ENCODE measurements around the gene SHROOM2. TPM values are rescaled to one million over a fixed set of nuclear protein-coding genes. Genes with fewer than 3 reads are reported as not detected.

Gene SHROOM2
- total RNA-seq, 1 donor: not detected

DNA sequence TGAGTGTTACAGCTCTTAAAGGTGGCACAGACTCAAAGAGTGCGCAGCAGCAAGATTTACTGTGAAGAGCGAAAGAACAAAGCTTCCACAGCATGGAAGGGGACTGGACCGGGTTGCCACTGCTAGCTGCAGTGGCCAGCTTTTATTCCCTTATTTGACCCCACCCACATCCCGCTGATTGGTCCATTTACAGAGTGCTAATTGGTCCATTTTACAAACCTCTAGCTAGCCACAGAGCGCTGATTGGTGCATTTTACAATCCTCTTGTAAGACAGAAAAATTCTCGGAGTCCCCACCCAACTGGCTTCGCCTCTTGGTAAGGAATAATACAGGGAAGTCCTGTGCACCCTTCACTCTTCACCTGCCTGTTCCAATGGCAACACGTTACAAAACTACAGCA lies 1.9 kb upstream of the SHROOM2 start:
- H3K4me3 ChIP-seq (ENCODE audit: low read depth, low read length): no peak overlapping the region
- TF ChIP-seq, protein P1, sequence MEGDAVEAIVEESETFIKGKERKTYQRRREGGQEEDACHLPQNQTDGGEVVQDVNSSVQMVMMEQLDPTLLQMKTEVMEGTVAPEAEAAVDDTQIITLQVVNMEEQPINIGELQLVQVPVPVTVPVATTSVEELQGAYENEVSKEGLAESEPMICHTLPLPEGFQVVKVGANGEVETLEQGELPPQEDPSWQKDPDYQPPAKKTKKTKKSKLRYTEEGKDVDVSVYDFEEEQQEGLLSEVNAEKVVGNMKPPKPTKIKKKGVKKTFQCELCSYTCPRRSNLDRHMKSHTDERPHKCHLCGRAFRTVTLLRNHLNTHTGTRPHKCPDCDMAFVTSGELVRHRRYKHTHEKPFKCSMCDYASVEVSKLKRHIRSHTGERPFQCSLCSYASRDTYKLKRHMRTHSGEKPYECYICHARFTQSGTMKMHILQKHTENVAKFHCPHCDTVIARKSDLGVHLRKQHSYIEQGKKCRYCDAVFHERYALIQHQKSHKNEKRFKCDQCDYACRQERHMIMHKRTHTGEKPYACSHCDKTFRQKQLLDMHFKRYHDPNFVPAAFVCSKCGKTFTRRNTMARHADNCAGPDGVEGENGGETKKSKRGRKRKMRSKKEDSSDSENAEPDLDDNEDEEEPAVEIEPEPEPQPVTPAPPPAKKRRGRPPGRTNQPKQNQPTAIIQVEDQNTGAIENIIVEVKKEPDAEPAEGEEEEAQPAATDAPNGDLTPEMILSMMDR (IDR thresholded peaks at IDR 0.05; ENCODE audit: insufficient read depth, low read length): no peak
- DNase-seq (ENCODE audit: low read depth): no peak

DNA sequence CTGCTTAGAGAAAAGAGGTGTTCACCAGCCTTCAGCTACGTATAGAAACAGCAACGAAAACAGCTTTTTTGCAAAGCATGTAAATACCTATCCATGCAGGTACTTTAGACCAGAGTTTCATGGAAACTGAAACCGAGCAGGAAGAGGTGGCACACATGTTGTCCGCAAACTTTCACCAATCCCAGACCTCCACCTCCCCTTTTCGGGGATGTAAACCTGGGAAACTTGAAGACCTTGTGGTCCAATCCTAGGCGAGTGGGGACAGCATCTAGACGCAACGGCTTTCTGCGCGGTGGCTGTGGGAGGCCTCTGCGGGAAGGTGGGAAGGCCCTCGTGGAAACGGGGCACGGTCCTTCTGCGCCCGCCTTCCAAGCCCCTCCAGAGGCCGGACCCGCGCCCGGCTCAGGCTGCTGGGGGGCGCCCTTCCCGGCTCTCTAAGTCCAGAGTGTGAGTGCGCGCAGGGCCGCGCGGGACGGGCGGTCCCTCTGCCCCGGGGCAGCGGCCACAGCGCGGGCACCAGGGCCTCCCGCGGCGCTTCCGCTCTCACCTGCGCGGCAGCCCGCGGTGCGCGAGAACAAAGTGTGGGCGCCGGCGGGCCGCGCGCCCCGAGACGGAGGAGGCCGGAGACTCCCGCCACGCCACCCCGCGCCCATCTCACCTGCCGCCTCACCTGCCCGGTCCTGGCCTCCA lies 830 bp upstream of the SHROOM2 start:
- TF ChIP-seq, protein P1 (IDR thresholded peaks at IDR 0.05; ENCODE audit: insufficient read depth, low read length): no peak
- no peak for DNase-seq (ENCODE audit: low read depth)
- no peak overlapping the region for H3K4me3 ChIP-seq (ENCODE audit: low read depth, low read length)

DNA sequence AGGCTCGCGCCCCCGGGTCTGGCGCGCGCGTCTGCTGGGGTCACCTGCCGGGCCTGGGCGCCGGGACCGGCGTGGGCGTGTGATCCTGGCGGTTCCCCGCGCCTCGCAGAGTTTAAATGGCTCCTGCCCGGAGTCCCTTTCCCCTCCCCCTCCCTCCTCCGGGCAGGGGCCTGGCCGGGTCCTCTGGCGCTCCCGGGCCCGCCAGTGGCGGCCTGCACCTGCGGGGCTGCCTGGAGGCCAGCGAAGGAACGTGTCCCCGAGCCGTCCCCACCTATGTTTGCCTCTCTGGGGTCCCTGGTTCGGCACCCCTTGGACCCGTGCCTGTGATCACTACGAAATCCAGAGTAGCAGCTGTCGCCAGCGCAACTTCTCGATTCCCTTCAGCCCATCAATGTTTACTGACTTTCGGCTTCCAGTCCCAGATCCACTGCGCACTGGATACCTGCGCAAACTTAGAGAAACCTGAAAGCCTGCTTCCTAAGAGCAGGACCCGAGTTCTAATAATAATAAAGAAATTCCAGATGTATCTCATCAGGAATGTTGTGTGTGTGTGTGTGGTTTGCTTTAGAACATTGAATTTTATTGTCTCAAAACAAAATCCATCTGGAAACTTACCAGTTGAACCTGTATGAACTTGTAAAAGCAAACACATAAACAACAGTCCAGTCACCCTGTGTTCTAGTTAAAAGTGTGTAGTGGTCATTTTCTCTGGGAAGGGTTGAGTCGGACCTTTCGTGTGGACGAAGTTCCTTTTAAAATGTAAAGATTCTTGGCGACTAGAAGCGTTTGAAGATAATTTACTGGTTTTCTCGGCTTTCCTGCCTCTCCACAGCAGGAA lies 788 bp downstream of the SHROOM2 start:
- TF ChIP-seq, protein P1 (IDR thresholded peaks at IDR 0.05; ENCODE audit: insufficient read depth, low read length): no peak
- DNase-seq (ENCODE audit: low read depth): no peak
- H3K4me3 ChIP-seq (ENCODE audit: low read depth, low read length): no peak overlapping the region

DNA sequence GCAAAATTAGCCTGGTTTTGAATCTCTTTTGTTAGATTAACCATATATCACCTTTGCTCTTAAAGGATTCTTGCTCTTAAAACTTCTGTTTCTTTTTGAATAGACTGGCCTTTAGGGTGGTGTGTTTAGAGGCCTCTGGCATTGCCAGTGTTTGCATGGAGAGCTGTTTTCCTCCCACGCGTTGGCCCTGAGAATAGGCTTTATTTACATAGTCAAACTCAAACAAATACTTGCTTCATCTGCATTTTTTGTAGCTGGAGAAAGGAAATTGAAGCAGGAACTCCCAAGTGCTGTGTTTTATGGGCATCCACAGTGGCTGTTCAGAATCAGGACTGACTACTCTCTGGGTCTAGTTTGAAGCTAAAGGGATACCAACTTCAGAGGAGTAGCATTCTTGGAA lies 2.7 kb downstream of the SHROOM2 start:
- TF ChIP-seq, protein P1 (IDR thresholded peaks at IDR 0.05; ENCODE audit: insufficient read depth, low read length): no peak
- no peak for DNase-seq (ENCODE audit: low read depth)

DNA sequence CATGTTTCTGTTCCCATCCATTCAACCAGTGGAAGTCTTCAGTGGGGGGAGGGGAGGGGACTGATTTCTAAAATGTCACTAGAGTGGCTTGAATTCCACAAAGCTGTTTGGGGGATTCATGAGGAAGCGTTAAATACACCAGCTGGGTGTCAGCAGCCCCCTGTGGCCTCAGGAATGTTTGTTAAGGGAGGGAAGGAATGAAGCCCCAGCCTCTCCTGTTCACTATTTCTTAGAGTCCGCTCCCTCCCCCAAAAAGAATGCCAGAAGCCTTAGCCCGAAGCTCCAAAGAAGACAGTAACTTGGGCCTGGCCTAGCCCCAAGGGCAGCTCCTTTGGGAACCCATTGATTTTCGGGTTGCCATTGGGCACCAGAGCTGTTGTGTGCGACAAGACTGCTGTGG lies 3.3 kb downstream of the SHROOM2 start:
- TF ChIP-seq, protein P1 (IDR thresholded peaks at IDR 0.05; ENCODE audit: insufficient read depth, low read length): no peak
- H3K4me3 ChIP-seq (ENCODE audit: low read depth, low read length): no peak overlapping the region
- DNase-seq (ENCODE audit: low read depth): no peak

More for the DNA sequence above, 2.7 kb downstream of the SHROOM2 start:
- no peak overlapping the region for H3K4me3 ChIP-seq (ENCODE audit: low read depth, low read length)

DNA sequence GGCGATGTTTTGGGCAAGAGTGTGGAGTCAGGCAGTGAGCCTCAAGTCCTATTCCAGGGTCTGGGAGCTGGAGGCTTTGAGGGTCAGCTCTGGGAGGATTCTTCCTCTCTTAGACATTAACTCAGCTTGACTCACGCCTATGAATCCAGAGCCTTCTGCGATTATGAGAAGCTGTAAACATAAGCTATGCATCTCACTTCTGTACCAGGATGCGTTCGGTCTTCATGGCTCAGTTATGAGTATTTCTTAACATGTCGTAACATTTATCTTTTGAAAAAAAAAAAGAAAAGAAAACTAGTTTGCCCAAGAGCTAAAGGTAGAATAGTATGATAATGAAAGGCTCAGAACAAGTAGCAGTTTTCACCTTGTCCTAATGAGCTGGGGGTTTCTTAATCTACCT lies 4.6 kb downstream of the SHROOM2 start:
- DNase-seq (ENCODE audit: low read depth): no peak
- TF ChIP-seq, protein P1 (IDR thresholded peaks at IDR 0.05; ENCODE audit: insufficient read depth, low read length): no peak
- no peak overlapping the region for H3K4me3 ChIP-seq (ENCODE audit: low read depth, low read length)

Measured in fibroblast of the aortic adventitia (primary cell).